ENCODE measurements around the gene COG5.

DNA sequence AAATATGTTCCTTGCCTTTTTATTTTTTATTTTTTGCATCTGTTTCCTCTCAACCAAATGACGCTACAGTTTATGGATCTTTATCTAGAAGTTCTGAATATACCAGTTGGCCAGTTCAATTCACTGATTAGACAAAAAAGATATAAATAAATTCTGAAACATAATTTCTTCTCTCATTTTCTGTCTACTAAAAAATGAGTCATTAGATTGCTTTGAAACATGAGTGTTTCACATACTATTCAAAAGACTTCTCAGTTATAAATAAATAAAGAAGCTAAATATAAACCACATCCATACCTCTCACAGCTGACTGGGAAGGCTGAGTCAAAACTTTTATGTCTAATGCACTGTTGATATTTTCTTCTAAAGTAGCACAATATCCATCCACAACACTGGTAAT is 191.4 kb downstream of the COG5 start:
- TF ChIP-seq CTCF (conservative IDR thresholded peaks at IDR 0.05; ENCODE audit: low read length) (no peak), EZH2phosphoT487 (IDR thresholded peaks at IDR 0.05; ENCODE audit: borderline replicate concordance) (no peak)

Measured in Loucy (cell line).